A549 (cell line): ENCODE data around the gene TAS2R39. TPM values are rescaled to one million over a fixed set of nuclear protein-coding genes. Genes with fewer than 3 reads are reported as not detected.

Experiments
- ATAC-seq, 2 experiments: fragments of 200-7000 bp in 1 of 2; fragments of >200 bp in 1 of 2; cut with Nextera tagmentation in 1 of 2; cut with Tn5 transposase in 1 of 2; 3 replicates each; pipeline versions ENCODE4 v1.8.0 to v1.9.1; 2018 to 2020; ENCODE audit warnings: mild to moderate bottlenecking in 1 of 2, moderate library complexity in 1 of 2
- CTCF ChIA-PET: fragments of 300-600 bp; sonication (Branson Sonifier 250); formaldehyde crosslinking; extraction: SDS; loops from one replicate; lab custom pipeline; 2021; ENCODE audit warnings: antibody characterized with exemption, inconsistent platforms; lab: Yijun Ruan, JAX
- POLR2A ChIA-PET: fragments of 350-600 bp; formaldehyde crosslinking; extraction: SDS; loops from one replicate; lab custom pipeline; 2021; ENCODE audit warnings: antibody characterized with exemption, inconsistent platforms; lab: Yijun Ruan, JAX
- DNase-seq, 2 experiments: peaks; one replicate each; pipeline versions ENCODE4 v3.0.0 to v3.0.0-alpha.2; 2011 to 2016; ENCODE audit warnings: low read depth in 1 of 2, low spot score in 1 of 2
- FAIRE-seq: peaks from 2 replicates; lab custom pipeline; 2011; peaks lifted over from hg19 to GRCh38; lab: Jason Lieb, UNC
- H3K27ac ChIP-seq, 2 experiments: fragments of >200 bp; sonication (Bioruptor Twin); formaldehyde crosslinking; 3 replicates each; pipeline ENCODE4 v1.5.1; 2016 to 2017
- H3K4me1 ChIP-seq: fragments of >200 bp; sonication (Bioruptor Twin); formaldehyde crosslinking; 3 replicates; pipeline ENCODE4 v1.6.1; 2016
- H3K4me2 ChIP-seq: fragments of >200 bp; sonication (Bioruptor Twin); formaldehyde crosslinking; 3 replicates; pipeline ENCODE4 v1.6.1; 2016
- H3K4me3 ChIP-seq: fragments of >200 bp; sonication (Bioruptor Twin); formaldehyde crosslinking; 3 replicates; pipeline ENCODE4 v1.5.1; 2016
- H3K9me3 ChIP-seq: fragments of >200 bp; sonication (Bioruptor Twin); formaldehyde crosslinking; 3 replicates; pipeline ENCODE4 v1.6.1; 2016
- BHLHE40 ChIP-seq: IDR thresholded peaks from 2 replicates; pipeline ENCODE4 v1.6.1; 2012; ENCODE audit warnings: low read depth, low read length, inconsistent platforms
- CBX2 ChIP-seq: fragments of 200-600 bp; sonication (generic); IDR thresholded peaks from 2 replicates; pipeline ENCODE4 v1.6.1; 2016; ENCODE audit warnings: low read depth, mild to moderate bottlenecking, borderline replicate concordance
- EP300 ChIP-seq, 2 experiments: fragments of >200 bp; sonication (Bioruptor Twin); formaldehyde crosslinking; IDR thresholded peaks; 2 replicates in 1 of 2; 3 replicates in 1 of 2; pipeline ENCODE4 v1.6.1; 2016 to 2017
- ESRRA ChIP-seq: fragments of 150-350 bp; IDR thresholded peaks from 2 replicates; pipeline ENCODE4 v1.6.1; 2014; ENCODE audit warnings: mild to moderate bottlenecking, low read length, borderline replicate concordance
- FOSL2 ChIP-seq, 2 experiments: fragments of 450-650 bp in 1 of 2; fragments of >200 bp in 1 of 2; sonication (Bioruptor Twin) in 1 of 2; formaldehyde crosslinking; IDR thresholded peaks; 2 replicates each; pipeline versions ENCODE4 v1.5.0 to v1.6.1; 2016 to 2020; ENCODE audit warnings: mild to moderate bottlenecking in 1 of 2, moderate library complexity in 1 of 2
- FOXS1 ChIP-seq: fragments of 250-450 bp; sonication (Bioruptor Pico); IDR thresholded peaks from 2 replicates; pipeline ENCODE4 v1.5.0; 2020; ENCODE audit warnings: mild to moderate bottlenecking, moderate library complexity
- GATA3 ChIP-seq: IDR thresholded peaks from 2 replicates; pipeline ENCODE4 v1.6.1; 2012; ENCODE audit warnings: borderline replicate concordance
- HDAC2 ChIP-seq: fragments of 200-600 bp; sonication (generic); IDR thresholded peaks from 2 replicates; pipeline ENCODE4 v1.6.1; 2016
- HEYL ChIP-seq: fragments of 250-450 bp; sonication (Bioruptor Pico); IDR thresholded peaks from 2 replicates; pipeline ENCODE4 v1.8.0; 2021; ENCODE audit warnings: mild to moderate bottlenecking, moderate library complexity
- HOXB13 ChIP-seq: fragments of 250-450 bp; sonication (Bioruptor Pico); IDR thresholded peaks from 2 replicates; pipeline ENCODE4 v1.5.0; 2020; ENCODE audit warnings: low read depth, mild to moderate bottlenecking, moderate library complexity
- JUN ChIP-seq, 2 experiments: fragments of >200 bp; sonication (Bioruptor Twin); formaldehyde crosslinking; IDR thresholded peaks; 2 replicates in 1 of 2; 3 replicates in 1 of 2; pipeline ENCODE4 v1.6.1; 2016 to 2017
- JUNB ChIP-seq: fragments of >200 bp; sonication (Bioruptor Twin); formaldehyde crosslinking; IDR thresholded peaks from 2 replicates; pipeline ENCODE4 v1.6.1; 2016
- KDM5A ChIP-seq: fragments of 200-600 bp; sonication (generic); IDR thresholded peaks from 2 replicates; pipeline ENCODE4 v1.6.1; 2016; ENCODE audit warnings: antibody characterized with exemption, mild to moderate bottlenecking
- MAFK ChIP-seq: fragments of 450-650 bp; IDR thresholded peaks from 2 replicates; pipeline ENCODE4 v1.6.1; 2014; ENCODE audit not compliant: partially characterized antibody
- NPAS2 ChIP-seq: fragments of 250-450 bp; sonication (Bioruptor Pico); IDR thresholded peaks from 2 replicates; pipeline ENCODE4 v1.8.0; 2022; ENCODE audit warnings: mild to moderate bottlenecking, moderate library complexity, borderline replicate concordance
- PHF8 ChIP-seq: fragments of 200-600 bp; sonication (generic); IDR thresholded peaks from 2 replicates; pipeline ENCODE4 v1.6.1; 2016; ENCODE audit warnings: low read depth, mild to moderate bottlenecking, antibody characterized with exemption, moderate library complexity, borderline replicate concordance
- RAD21 ChIP-seq, 2 experiments: fragments of >200 bp in 1 of 2; sonication (Bioruptor Twin) in 1 of 2; formaldehyde crosslinking in 1 of 2; IDR thresholded peaks in 1 of 2; conservative IDR thresholded peaks in 1 of 2; 2 replicates in 1 of 2; 3 replicates in 1 of 2; pipeline ENCODE4 v1.6.1; 2012 to 2018; ENCODE audit warnings: inconsistent platforms in 1 of 2
- RARB ChIP-seq: fragments of 250-450 bp; sonication (Bioruptor Pico); IDR thresholded peaks from 2 replicates; pipeline ENCODE4 v1.8.0; 2021; ENCODE audit warnings: mild to moderate bottlenecking, moderate library complexity
- SMC3 ChIP-seq: fragments of >200 bp; sonication (Bioruptor Twin); formaldehyde crosslinking; IDR thresholded peaks from 3 replicates; pipeline ENCODE4 v1.6.1; 2018; ENCODE audit warnings: inconsistent platforms
- WGBS: methylation state at CpG from one replicate; pipeline ENCODE4 v1.1.6; 2017; ENCODE audit errors: missing lambda C conversion rate; 5-methylcytosine and 5-hydroxymethylcytosine counted together
- polyA plus RNA-seq, 4 experiments: library from polyadenylated mRNA; depleted of rRNA in 3 of 4; stranded (reverse); fragments of >200 nt; fragmentation: RNase III in 1 of 4; extraction: RNeasy Plus Mini Kit Qiagen cat#74134 plus additional on column Dnase treatment in 1 of 4; gene quantifications; 2 replicates in 3 of 4; 3 replicates in 1 of 4; pipeline ENCODE4 v1.2.3, GENCODE V29; 2011 to 2017
- TF ChIP-seq, protein P1 (sequence below): fragments of 250-450 bp; sonication (Bioruptor Pico); IDR thresholded peaks from 2 replicates; pipeline ENCODE4 v1.5.0; 2020; ENCODE audit warnings: low read depth, mild to moderate bottlenecking, moderate library complexity
- TF ChIP-seq, protein P2 (sequence below): fragments of >200 bp; sonication (Bioruptor Twin); formaldehyde crosslinking; IDR thresholded peaks from 3 replicates; pipeline ENCODE4 v1.5.1; 2016
- TF ChIP-seq, protein P3 (sequence below): IDR thresholded peaks from 2 replicates; pipeline ENCODE4 v1.6.1; 2012
- TF ChIP-seq, protein P4 (sequence below): fragments of 450-650 bp; IDR thresholded peaks from 2 replicates; pipeline ENCODE4 v1.6.1; 2014; ENCODE audit warnings: antibody characterized with exemption

Gene TAS2R39
- polyA plus RNA-seq, 2 of the 4 experiments (the other 2 are of a cell fraction), result not detected

DNA sequence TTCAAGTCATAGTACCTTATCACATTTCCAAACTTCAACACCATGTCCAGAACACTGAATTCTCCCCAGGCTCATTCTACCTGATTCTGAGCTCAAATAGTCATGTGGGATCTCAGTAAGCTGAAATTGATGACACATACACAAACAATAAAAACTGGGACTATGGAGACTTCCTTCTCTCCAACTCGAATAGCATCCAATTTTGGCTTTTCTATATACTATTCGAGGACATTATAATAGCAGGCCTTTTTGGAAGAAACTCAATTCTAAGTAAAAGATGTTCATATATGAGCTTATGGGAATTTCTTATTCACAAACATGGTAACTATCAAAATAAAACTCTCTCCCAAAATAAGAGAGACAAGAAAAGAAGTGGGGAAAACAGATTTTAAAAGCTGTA, 38.1 kb downstream of the TAS2R39 start (continued):
- TF ChIP-seq, protein P1, sequence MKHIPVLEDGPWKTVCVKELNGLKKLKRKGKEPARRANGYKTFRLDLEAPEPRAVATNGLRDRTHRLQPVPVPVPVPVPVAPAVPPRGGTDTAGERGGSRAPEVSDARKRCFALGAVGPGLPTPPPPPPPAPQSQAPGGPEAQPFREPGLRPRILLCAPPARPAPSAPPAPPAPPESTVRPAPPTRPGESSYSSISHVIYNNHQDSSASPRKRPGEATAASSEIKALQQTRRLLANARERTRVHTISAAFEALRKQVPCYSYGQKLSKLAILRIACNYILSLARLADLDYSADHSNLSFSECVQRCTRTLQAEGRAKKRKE (CRISPR knock-in tag), result no peak
- TF ChIP-seq MAFK (no peak), RAD21 (conservative IDR thresholded peaks at IDR 0.05 in 1 of 2, IDR thresholded peaks at IDR 0.05 in 1 of 2) (no peak), SMC3 (no peak)

DNA sequence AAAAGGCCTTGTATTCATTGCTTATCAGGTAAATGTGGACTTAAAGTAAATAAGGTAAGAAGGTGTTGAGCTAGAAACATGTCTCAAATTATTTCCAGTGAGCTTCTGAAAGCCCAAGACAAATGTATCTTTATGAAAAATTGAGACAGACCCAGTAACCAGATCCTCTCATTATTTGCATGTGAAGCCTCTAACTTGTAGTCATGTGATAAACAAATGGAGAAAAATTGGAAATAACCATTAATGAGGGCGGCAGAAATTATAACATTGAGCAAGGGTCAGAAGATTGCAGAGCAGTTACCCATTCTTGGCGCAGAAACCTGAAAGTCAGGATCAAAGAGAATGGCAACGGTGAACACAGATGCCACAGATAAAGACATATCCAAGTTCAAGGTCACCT, 38.5 kb downstream of the TAS2R39 start, which contains the start of gene TAS2R40:
Gene TAS2R40, plus strand, starts transcription at position 301 of the 400 bp plus-strand sequence. Its CDS starts 42 bp downstream, at position 343.
- DNase-seq, result no peak
- CTCF ChIA-PET, result interaction anchor here (1.5 to 3.7 kb wide), 2 partner anchors 18 to 589 kb away, joined by 3 to 22 read pairs; no protein-coding TSS in a partner anchor
- POLR2A ChIA-PET, result interaction anchor here (0.5 kb wide), 1 partner anchor 244 kb away, joined by 6 read pairs; no protein-coding TSS in a partner anchor

DNA sequence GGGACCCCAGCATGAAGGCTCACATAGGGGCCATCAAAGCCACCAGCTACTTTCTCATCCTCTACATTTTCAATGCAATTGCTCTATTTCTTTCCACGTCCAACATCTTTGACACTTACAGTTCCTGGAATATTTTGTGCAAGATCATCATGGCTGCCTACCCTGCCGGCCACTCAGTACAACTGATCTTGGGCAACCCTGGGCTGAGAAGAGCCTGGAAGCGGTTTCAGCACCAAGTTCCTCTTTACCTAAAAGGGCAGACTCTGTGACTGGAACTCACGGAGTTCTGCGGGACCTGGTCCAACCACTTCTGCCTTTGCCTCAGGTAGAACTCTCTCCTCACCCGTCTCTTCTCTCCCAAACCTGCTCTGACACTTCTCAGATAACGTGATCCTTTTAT, 39.6 kb downstream of the TAS2R39 start:
- ATAC-seq, result no peak
- FAIRE-seq, result no peak
- Histone ChIP-seq H3K4me3 (no peak overlapping the region), H3K4me1 (no peaks in the 10 kb centered on the region), H3K4me2 (no peak overlapping the region), H3K9me3 (no peaks in the 10 kb centered on the region), H3K27ac (no peak overlapping the region)
- CTCF ChIA-PET, result interaction anchor here (1.3 to 1.4 kb wide), 2 partner anchors 8 to 17 kb away, joined by 3 to 6 read pairs; no protein-coding TSS in a partner anchor
- WGBS, result 31% methylated on average over 7 of the region's 7 CpGs
- no peak for DNase-seq
- POLR2A ChIA-PET, result no interaction called here
- TF ChIP-seq ESRRA (no peak), NPAS2 (CRISPR knock-in tag) (no peak), FOXS1 (CRISPR knock-in tag) (no peak), BHLHE40 (no peak), HOXB13 (CRISPR knock-in tag) (no peak), JUNB (no peak), KDM5A (no peak), MAFK (no peak), RARB (CRISPR knock-in tag) (no peak), CBX2 (no peak), FOSL2 (IDR thresholded peaks at IDR 0.05) (no peak), FOSL2 (CRISPR knock-in tag; IDR thresholded peaks at IDR 0.05) (no peak), GATA3 (no peak), HDAC2 (no peak), JUN (IDR thresholded peaks at IDR 0.05) (no peak), EP300 (IDR thresholded peaks at IDR 0.05) (no peak), PHF8 (no peak)
- TF ChIP-seq, protein P2, sequence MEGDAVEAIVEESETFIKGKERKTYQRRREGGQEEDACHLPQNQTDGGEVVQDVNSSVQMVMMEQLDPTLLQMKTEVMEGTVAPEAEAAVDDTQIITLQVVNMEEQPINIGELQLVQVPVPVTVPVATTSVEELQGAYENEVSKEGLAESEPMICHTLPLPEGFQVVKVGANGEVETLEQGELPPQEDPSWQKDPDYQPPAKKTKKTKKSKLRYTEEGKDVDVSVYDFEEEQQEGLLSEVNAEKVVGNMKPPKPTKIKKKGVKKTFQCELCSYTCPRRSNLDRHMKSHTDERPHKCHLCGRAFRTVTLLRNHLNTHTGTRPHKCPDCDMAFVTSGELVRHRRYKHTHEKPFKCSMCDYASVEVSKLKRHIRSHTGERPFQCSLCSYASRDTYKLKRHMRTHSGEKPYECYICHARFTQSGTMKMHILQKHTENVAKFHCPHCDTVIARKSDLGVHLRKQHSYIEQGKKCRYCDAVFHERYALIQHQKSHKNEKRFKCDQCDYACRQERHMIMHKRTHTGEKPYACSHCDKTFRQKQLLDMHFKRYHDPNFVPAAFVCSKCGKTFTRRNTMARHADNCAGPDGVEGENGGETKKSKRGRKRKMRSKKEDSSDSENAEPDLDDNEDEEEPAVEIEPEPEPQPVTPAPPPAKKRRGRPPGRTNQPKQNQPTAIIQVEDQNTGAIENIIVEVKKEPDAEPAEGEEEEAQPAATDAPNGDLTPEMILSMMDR, result no peak
- TF ChIP-seq, protein P3, sequence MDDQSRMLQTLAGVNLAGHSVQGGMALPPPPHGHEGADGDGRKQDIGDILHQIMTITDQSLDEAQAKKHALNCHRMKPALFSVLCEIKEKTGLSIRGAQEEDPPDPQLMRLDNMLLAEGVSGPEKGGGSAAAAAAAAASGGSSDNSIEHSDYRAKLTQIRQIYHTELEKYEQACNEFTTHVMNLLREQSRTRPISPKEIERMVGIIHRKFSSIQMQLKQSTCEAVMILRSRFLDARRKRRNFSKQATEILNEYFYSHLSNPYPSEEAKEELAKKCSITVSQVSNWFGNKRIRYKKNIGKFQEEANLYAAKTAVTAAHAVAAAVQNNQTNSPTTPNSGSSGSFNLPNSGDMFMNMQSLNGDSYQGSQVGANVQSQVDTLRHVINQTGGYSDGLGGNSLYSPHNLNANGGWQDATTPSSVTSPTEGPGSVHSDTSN, result no peak
- TF ChIP-seq, protein P4, sequence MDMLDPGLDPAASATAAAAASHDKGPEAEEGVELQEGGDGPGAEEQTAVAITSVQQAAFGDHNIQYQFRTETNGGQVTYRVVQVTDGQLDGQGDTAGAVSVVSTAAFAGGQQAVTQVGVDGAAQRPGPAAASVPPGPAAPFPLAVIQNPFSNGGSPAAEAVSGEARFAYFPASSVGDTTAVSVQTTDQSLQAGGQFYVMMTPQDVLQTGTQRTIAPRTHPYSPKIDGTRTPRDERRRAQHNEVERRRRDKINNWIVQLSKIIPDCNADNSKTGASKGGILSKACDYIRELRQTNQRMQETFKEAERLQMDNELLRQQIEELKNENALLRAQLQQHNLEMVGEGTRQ, result no peak

More for the DNA sequence above, 38.5 kb downstream of the TAS2R39 start, which contains the start of gene TAS2R40:
- Histone ChIP-seq H3K27ac (no peak within 1 kb of the TSS), H3K9me3 (no peaks in the 10 kb centered on the region), H3K4me2 (no peak within 1 kb of the TSS), H3K4me1 (no peaks in the 10 kb centered on the region), H3K4me3 (no peak within 1 kb of the TSS)
- FAIRE-seq (no peak), ATAC-seq (no peak)
- no peak for TF ChIP-seq JUN (IDR thresholded peaks at IDR 0.05)
- no peak for TF ChIP-seq HEYL (CRISPR knock-in tag)
- 26% methylated on average over 3 of the region's 3 CpGs for WGBS
